Hepatic stellate cell (primary cell): Measurements from ENCODE around the gene LRP5.
A peak's percentile ranks its signal among the peaks of the same experiment; 100 is the strongest.
"Not testable (repeated sequence)": the region's sequence is repeated elsewhere in the genome, so short reads cannot be mapped to it uniquely, and the experiment has no call there.

Source experiments
- DNase-seq: peaks from one replicate; pipeline ENCODE4 v3.0.0; 2011; ENCODE audit warnings: low spot score

Gene LRP5

GRCh38 chr11:68392822-68393221, 80.4 kb downstream of the LRP5 start:
- no peak for DNase-seq

DNA sequence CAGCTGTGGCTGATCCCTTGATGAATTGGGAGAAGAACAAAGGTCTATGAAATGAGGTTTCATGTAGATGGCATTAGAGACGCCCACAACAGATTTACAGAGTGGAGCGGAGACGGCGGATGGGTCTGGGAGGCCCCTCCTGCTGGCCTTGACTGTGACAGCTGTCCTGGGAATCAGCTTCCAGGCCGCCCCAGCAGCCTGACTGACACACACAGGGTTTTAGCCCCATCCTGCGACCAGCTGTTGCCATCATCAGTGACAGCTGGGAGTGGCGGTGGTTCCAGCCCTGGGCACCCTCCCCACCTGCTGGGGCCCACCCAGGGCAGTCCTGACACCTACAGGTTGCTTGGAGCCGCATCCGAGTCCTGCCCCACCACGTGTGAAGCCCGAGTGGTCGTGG, 84.1 kb downstream of the LRP5 start:
- no peak for DNase-seq

- DNase-seq: no peak
These were observed 84.9 kb downstream of the LRP5 start for GRCh38 chr11:68397256-68397655.

- peak; percentile 37 for DNase-seq
These were observed 86.8 kb downstream of the LRP5 start for GRCh38 chr11:68398995-68399851.

DNA sequence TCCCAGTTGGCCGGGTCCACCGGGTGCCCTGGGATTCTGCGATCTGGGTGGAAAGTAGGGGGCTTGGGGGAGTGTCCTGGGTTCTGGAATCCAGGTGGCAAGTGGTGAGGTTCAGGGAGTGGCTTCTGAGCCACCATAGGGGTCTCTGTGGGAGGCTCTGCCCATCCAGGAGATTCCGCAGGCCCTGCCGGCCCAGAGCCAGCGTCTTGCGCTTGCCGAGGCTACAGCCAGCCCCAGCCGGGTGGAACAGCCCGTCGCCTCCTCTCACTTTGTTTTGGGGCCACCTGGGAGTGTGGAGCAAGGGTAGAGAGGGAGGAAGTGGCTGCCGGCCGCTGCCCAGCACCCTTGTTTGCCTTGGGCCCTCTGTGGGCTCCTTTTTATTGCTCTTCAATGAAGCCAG, 87.5 kb downstream of the LRP5 start:
- no peak for DNase-seq

GRCh38 chr11:68400584-68400983, 88.2 kb downstream of the LRP5 start:
- not testable (repeated sequence) for DNase-seq

DNA sequence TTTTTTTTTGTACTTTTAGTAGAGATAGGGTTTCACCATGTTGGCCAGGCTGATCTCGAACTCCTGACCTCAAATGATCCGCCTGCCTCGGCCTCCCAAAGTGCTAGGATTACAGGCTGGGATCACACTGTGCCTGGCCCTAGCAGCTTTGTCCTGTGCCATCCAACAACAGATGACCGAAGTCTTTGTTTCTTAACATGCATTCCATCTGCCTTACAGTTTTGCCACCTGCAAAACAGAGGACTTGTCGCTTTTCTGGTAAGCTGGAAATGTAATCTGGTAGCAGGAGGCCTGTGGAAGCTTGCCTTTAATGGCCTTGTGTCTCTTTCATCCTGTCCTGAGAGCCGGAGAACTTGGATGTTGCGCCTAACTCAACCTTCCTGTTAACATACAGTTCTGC, 89.5 kb downstream of the LRP5 start:
- DNase-seq: no peak

- no peak for DNase-seq
These were observed 90.1 kb downstream of the LRP5 start for GRCh38 chr11:68402355-68403031.

DNA sequence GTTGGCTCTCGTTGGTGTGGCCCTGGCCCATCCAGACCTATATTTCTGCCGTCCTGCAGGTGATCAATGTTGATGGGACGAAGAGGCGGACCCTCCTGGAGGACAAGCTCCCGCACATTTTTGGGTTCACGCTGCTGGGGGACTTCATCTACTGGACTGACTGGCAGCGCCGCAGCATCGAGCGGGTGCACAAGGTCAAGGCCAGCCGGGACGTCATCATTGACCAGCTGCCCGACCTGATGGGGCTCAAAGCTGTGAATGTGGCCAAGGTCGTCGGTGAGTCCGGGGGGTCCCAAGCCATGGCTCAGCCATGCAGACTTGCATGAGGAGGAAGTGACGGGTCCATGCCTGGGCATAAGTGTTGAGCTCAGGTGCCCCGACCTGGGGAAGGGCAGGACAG, 91.0 kb downstream of the LRP5 start:
- DNase-seq: no peak

- no peak for DNase-seq
These were observed 91.4 kb downstream of the LRP5 start for GRCh38 chr11:68403831-68404230.

- no peak for DNase-seq
These were observed 94.2 kb downstream of the LRP5 start for GRCh38 chr11:68406324-68407313.

DNA sequence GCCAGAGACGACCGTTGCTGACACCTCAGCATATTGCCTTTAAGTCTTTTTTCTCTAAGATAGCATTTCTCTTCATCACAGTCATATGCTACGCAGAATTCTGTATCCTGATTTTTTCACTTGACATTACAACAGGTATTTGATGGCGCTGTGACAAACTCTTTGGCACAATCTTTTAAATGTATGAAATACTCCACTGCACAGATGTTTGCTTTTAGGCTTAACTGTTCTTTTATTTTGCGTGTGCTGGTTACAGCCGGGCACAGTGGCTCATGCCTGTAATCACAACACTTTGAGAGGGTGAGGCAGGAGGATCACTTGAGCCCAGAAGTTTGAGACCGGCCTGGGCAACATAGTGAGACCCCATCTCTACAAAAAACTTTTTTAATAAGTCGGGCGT, 96.1 kb downstream of the LRP5 start:
- no peak for DNase-seq

DNA sequence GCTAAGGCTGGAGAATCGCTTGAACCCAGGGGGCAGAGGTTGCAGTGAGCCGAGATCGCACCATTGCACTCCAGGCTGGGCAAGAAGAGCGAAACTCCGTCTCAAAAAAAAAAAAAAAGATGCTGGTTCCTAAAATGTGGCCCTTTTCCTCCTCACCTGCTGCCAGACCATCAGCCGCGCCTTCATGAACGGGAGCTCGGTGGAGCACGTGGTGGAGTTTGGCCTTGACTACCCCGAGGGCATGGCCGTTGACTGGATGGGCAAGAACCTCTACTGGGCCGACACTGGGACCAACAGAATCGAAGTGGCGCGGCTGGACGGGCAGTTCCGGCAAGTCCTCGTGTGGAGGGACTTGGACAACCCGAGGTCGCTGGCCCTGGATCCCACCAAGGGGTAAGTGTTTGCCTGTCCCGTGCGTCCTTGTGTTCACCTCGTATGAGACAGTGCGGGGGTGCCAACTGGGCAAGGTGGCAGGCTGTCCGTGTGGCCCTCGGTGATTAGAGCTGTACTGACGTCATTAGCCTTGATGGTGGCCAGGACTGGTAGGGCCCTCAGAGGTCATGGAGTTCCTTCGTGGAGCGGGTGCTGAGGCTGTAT, 97.5 kb downstream of the LRP5 start:
- no peak for DNase-seq

GRCh38 chr11:68411501-68411991, 99.2 kb downstream of the LRP5 start:
- no peak for DNase-seq

DNA sequence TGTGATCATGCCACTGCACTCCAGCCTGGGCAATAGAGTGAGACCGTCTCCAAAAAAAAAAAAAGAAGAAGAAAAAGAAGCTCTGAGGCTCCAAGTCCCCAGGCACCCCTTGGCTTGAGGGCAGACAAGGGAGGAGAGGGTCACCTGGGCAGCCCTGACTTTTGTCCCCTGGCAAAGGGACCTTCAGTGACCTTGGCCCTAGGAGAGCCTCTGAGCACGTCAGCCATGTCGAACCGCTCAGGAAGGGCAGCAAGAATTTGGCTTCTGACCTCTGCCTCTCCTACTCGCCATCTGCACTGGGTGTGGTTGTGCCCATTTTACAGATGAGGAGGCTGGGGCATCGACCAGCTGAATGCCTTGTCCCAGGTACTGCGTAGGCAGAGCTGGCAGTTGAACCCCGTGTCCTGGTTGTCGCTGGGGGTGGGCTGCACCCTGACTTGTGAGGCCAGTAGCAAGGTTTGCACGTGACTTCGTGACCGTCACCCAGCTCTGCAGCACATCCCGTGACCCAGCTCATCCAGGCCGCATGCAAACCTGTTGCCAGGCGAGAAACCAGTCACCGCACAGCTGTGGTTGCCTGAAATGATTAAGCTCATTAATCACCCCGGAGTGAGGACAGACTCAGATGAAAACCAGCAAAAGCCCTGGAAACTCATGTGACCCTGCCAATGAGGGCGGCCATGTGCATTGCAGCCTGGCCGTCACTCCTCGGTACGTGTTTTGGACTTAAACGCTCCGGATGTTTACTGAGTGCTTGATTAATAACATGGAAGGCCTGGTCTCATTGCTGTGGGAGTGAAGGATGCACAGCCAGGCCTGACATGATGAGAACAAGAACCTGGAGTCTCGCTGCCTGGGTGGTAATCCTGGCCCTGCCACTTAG, 100.4 kb downstream of the LRP5 start:
- DNase-seq: no peak

DNA sequence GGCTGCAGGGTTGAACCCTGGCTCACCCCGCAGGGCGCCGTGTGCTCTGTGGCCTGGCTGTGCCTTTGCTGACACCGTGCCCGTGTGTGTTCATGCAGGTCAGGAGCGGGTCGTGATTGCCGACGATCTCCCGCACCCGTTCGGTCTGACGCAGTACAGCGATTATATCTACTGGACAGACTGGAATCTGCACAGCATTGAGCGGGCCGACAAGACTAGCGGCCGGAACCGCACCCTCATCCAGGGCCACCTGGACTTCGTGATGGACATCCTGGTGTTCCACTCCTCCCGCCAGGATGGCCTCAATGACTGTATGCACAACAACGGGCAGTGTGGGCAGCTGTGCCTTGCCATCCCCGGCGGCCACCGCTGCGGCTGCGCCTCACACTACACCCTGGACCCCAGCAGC, 101.2 kb downstream of the LRP5 start:
- no peak for DNase-seq

DNA sequence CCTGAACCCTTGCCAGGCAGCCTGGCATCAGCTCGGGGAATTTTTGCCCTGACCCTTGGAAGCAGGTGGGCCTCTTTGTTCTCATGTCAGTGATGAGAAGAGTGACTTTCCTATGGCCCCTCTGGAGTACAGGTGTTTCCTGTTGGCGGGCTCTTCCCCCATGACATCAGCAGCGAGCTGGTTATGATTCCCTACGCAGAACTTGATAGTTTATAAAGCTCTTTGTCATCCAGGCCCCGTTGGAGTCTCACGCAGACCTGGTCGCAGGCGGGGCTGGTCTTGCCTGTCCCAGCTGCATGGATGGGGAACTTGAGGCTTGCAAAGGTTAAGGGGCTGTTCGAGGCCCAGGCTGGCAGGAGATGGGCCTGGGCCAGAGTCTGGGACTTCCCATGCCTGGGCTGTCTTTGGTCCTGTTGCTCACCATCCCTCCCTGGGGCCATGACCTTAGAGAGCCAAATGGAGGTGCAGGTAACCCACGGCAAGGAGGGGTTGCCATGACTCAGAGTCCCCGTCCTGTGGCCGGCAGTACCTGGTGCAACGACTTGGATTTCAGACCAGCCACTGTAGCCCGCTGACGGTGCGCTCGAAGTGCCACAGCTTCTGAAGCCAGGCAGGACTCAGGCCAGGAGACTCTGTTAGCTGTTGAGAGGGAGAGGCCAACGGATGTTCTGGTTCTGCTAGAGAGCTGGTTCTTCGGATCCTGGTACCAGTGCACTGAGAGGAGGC, 102.3 kb downstream of the LRP5 start:
- DNase-seq: no peak

GRCh38 chr11:68416070-68416578, 103.7 kb downstream of the LRP5 start:
- no peak for DNase-seq

- no peak for DNase-seq
These were observed 106.3 kb downstream of the LRP5 start for GRCh38 chr11:68418648-68419047.

DNA sequence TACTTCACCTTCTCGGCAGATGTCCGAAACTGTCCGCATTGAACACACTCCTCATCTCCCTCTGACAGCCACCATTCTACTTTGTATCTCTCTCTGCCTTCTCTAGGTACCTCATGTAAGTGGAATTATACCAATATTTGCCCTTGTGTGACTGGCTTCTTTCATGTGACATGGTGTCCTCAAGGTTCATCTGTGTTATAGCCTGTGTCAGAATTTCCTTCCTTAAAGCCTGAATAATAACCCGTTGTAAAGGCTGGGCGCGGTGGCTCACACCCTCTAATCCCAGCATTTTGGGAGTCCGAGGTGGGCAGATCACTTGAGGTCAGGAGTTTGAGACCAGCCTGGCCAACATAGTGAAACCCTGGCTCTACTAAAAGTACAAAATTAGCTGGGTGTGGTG, 107.8 kb downstream of the LRP5 start:
- no peak for DNase-seq
